ENCODE data around the gene POPDC2.

- TF ChIP-seq CTCF (IDR thresholded peaks at IDR 0.05) (no peak), POLR2AphosphoS5 (IDR thresholded peaks at IDR 0.05) (no peak)
Observed at GRCh38 chr3:119643528-119643927, 16.9 kb downstream of the POPDC2 start.
